Fibroblast of lung (primary cell): ENCODE measurements around the gene CNGA4.

Source experiments
- EZH2 ChIP-seq: IDR thresholded peaks from 2 replicates; pipeline ENCODE4 v1.5.1; 2012; ENCODE audit warnings: low read length, control low read depth, mild to moderate bottlenecking; ENCODE audit errors: missing control alignments
- TF ChIP-seq, protein P1 (sequence below), 2 donors: IDR thresholded peaks in 1 of 2; conservative IDR thresholded peaks in 1 of 2; 1 replicate in 1 of 2; 2 replicates in 1 of 2; pipeline ENCODE4 v1.5.1; 2011 to 2012; ENCODE audit warnings: low read length in 2 of 2, control low read depth in 1 of 2, inconsistent platforms in 1 of 2, low read depth in 1 of 2, mild to moderate bottlenecking in 1 of 2

DNA sequence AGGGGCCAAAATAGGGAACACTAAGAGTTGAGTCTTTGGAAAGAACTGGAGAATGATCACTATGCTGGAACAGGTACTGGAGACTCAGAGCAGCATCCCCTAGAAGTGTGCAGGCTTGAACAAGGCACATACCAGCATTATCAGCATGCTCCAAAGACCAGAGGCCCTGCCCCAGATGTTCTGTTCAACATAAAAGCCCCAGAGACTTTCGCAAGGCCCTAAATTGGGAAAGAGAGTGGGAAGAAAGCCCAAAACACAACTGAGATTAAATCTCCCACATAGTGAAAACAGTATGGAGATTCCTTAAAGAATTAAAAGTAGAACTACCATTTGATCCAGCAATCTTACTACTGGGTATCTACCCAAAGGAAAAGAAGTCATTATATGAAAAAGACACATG is 9.4 kb downstream of the CNGA4 start:
- TF ChIP-seq, protein P1, sequence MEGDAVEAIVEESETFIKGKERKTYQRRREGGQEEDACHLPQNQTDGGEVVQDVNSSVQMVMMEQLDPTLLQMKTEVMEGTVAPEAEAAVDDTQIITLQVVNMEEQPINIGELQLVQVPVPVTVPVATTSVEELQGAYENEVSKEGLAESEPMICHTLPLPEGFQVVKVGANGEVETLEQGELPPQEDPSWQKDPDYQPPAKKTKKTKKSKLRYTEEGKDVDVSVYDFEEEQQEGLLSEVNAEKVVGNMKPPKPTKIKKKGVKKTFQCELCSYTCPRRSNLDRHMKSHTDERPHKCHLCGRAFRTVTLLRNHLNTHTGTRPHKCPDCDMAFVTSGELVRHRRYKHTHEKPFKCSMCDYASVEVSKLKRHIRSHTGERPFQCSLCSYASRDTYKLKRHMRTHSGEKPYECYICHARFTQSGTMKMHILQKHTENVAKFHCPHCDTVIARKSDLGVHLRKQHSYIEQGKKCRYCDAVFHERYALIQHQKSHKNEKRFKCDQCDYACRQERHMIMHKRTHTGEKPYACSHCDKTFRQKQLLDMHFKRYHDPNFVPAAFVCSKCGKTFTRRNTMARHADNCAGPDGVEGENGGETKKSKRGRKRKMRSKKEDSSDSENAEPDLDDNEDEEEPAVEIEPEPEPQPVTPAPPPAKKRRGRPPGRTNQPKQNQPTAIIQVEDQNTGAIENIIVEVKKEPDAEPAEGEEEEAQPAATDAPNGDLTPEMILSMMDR (conservative IDR thresholded peaks at IDR 0.05 in 1 of 2, IDR thresholded peaks at IDR 0.05 in 1 of 2; ENCODE audit: low read depth in 1 of 2, low read length in 2 of 2): no peak
- no peak for TF ChIP-seq EZH2
